HG03565 (cell line): Measurements from ENCODE around the gene HMOX1.
A peak's percentile ranks its signal among the peaks of the same experiment; 100 is the strongest.
"Not testable (repeated sequence)": the region's sequence is repeated elsewhere in the genome, so short reads cannot be mapped to it uniquely, and the experiment has no call there.

Experiments
- ATAC-seq: cut with Tn5 transposase; IDR thresholded peaks from one replicate; pipeline ENCODE4 v1.9.1; 2021; ENCODE audit warnings: mild to moderate bottlenecking, moderate library complexity; ENCODE audit not compliant: unreplicated experiment

The HMOX1 gene

GRCh38 chr22:35349704-35350538, 31.0 kb upstream of the HMOX1 start:
- ATAC-seq = no peak

GRCh38 chr22:35350539-35351503, 30.1 kb upstream of the HMOX1 start:
- peak; percentile 86 for ATAC-seq

- ATAC-seq = no peak
Measured at GRCh38 chr22:35352214-35353111, 28.4 kb upstream of the HMOX1 start.

- no peak for ATAC-seq
Measured at GRCh38 chr22:35353318-35353717, 27.6 kb upstream of the HMOX1 start.

GRCh38 chr22:35354068-35354467, 26.8 kb upstream of the HMOX1 start:
- ATAC-seq = no peak

GRCh38 chr22:35357883-35358621, 22.8 kb upstream of the HMOX1 start:
- ATAC-seq = no peak

- ATAC-seq = no peak
Measured at GRCh38 chr22:35359380-35360065, 21.4 kb upstream of the HMOX1 start.

- no peak for ATAC-seq
Measured at GRCh38 chr22:35361001-35361558, 19.8 kb upstream of the HMOX1 start.

- ATAC-seq = no peak
Measured at GRCh38 chr22:35363566-35364086, 17.3 kb upstream of the HMOX1 start.

GRCh38 chr22:35364230-35364629, 16.7 kb upstream of the HMOX1 start:
- not testable (repeated sequence) for ATAC-seq

GRCh38 chr22:35367331-35367886, 13.5 kb upstream of the HMOX1 start:
- ATAC-seq = no peak

- no peak for ATAC-seq
Measured at GRCh38 chr22:35368386-35368785, 12.5 kb upstream of the HMOX1 start.

- ATAC-seq = no peak
Measured at GRCh38 chr22:35369996-35370395, 10.9 kb upstream of the HMOX1 start.

- no peak for ATAC-seq
Measured at GRCh38 chr22:35373781-35374180, 7.1 kb upstream of the HMOX1 start.

GRCh38 chr22:35375031-35375430, 5.9 kb upstream of the HMOX1 start:
- ATAC-seq = no peak

- no peak for ATAC-seq
Measured at GRCh38 chr22:35375526-35375925, 5.4 kb upstream of the HMOX1 start.

- ATAC-seq = peak; percentile 55
Measured at GRCh38 chr22:35376728-35377472, 4.0 kb upstream of the HMOX1 start.

GRCh38 chr22:35377735-35378134, 3.2 kb upstream of the HMOX1 start:
- ATAC-seq = no peak
